Mesodermal cell (in vitro differentiated cells): ENCODE results near the gene CDK2AP2.

Experiments used
- H3K27ac ChIP-seq: 2 replicates; pipeline ENCODE4 v1.7.0; 2013; ENCODE audit warnings: mild to moderate bottlenecking, low read depth, low read length, moderate library complexity; ENCODE audit not compliant: severe bottlenecking
- H3K36me3 ChIP-seq: 2 replicates; pipeline ENCODE4 v1.7.1; 2013; ENCODE audit warnings: mild to moderate bottlenecking, low read length, moderate library complexity; ENCODE audit not compliant: control insufficient read depth, insufficient read depth
- H3K4me1 ChIP-seq: one replicate; pipeline ENCODE4 v1.7.1; 2013; ENCODE audit warnings: mild to moderate bottlenecking, low read length; ENCODE audit not compliant: insufficient read depth, control insufficient read depth, poor library complexity, severe bottlenecking
- H3K4me3 ChIP-seq: 2 replicates; pipeline ENCODE4 v1.7.0; 2013; ENCODE audit warnings: low read length, control low read depth, mild to moderate bottlenecking; ENCODE audit not compliant: insufficient read depth, poor library complexity, severe bottlenecking; ENCODE audit errors: extremely low read depth
- H3K9me3 ChIP-seq: 2 replicates; pipeline ENCODE4 v1.7.1; 2013; ENCODE audit warnings: mild to moderate bottlenecking, low read length, moderate library complexity; ENCODE audit not compliant: control insufficient read depth
- WGBS, 2 experiments: methylation state at CpG; one replicate each; pipeline ENCODE4 v1.1.5; 2013; ENCODE audit warnings: missing lambda C conversion rate in 2 of 2; ENCODE audit not compliant: insufficient coverage in 2 of 2; 5-methylcytosine and 5-hydroxymethylcytosine counted together

Gene CDK2AP2

DNA sequence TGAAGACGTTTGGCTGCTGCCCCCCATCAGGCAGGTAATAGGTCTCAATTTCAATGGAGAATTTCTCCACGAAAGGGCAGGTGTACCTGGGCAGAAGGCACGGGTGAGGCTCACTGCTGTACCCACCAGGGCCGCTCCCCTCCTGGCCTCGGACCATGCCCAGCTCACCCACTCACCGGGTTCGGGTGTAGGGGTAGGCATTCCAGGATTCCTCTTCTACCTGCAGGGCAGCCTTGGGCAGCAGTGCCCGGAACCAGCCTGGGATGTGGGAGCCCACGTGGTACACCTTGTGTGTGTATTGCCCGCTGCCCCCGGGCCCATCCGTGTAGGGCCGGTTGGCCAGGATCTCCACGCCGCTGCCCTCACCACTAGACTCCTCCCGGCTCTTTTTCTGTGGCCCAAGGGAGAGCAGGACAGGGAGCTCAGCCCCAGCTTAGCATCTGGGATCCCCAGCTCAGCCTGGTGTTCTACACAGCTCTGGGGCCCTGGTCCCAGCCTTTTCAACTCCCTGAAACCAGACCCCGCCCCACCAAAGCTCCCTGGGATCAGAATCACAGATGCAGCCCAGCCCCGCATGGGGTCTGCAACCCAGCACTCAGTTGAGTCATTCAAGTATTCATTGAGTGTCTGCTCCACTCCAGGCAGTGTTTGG lies 5.5 kb downstream of the CDK2AP2 start:
- WGBS, 2 experiments, result 94 to 96% methylated on average over 17 of the region's 18 CpGs
- Histone ChIP-seq H3K27ac (no peak overlapping the region), H3K4me1 (peaks cover 24% of the 10 kb centered on the region), H3K9me3 (no peaks in the 10 kb centered on the region), H3K4me3 (no peak overlapping the region), H3K36me3 (peaks cover 45% of the 10 kb centered on the region)

GRCh38 chr11:67501854-67502253 lies 6.1 kb downstream of the CDK2AP2 start:
- Histone ChIP-seq H3K4me3 (no peak overlapping the region), H3K36me3 (peaks cover 50% of the 10 kb centered on the region), H3K4me1 (peaks cover 20% of the 10 kb centered on the region), H3K9me3 (no peaks in the 10 kb centered on the region), H3K27ac (no peak overlapping the region)
- WGBS, 2 experiments, result 97 to 98% methylated on average over 16 to 18 of the region's 18 CpGs

- peaks cover 14% of the 10 kb centered on the region for H3K4me1 ChIP-seq
- H3K9me3 ChIP-seq, result no peaks in the 10 kb centered on the region
- 89 to 98% methylated on average over 6 to 7 of the region's 9 CpGs for WGBS, 2 experiments
- no peak overlapping the region for H3K4me3 ChIP-seq
- peaks cover 53% of the 10 kb centered on the region for H3K36me3 ChIP-seq
- no peak overlapping the region for H3K27ac ChIP-seq
Observed at GRCh38 chr11:67500831-67501715, 6.9 kb downstream of the CDK2AP2 start.

DNA sequence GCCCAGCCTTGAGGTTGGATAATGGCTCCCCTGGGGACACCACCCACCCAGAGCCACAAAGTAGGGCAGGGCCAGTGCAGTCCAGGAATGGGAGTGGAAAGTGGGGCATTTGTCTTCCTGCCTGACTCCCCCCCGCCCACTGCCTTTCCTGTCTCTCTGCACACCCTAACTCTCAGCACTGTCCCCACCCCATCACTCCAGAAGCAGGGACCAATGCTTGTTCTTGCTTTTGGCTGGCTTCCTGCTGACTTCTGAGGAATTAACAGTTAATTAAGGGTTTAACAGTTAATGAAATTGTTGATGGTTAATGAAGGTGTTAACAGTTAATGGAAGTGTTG lies 7.5 kb downstream of the CDK2AP2 start:
- no CpG with 5 or more reads among the region's 1 CpG for WGBS, 2 experiments
- peaks cover 59% of the 10 kb centered on the region for H3K36me3 ChIP-seq
- peaks cover 9% of the 10 kb centered on the region for H3K4me1 ChIP-seq
- H3K27ac ChIP-seq, result no peak overlapping the region
- no peak overlapping the region for H3K4me3 ChIP-seq
- no peaks in the 10 kb centered on the region for H3K9me3 ChIP-seq

GRCh38 chr11:67499808-67500483 lies 8.0 kb downstream of the CDK2AP2 start:
- WGBS, 2 experiments, result 98 to 99% methylated on average over 20 to 21 of the region's 26 CpGs
- Histone ChIP-seq H3K4me3 (no peak overlapping the region), H3K36me3 (peaks cover 64% of the 10 kb centered on the region)

DNA sequence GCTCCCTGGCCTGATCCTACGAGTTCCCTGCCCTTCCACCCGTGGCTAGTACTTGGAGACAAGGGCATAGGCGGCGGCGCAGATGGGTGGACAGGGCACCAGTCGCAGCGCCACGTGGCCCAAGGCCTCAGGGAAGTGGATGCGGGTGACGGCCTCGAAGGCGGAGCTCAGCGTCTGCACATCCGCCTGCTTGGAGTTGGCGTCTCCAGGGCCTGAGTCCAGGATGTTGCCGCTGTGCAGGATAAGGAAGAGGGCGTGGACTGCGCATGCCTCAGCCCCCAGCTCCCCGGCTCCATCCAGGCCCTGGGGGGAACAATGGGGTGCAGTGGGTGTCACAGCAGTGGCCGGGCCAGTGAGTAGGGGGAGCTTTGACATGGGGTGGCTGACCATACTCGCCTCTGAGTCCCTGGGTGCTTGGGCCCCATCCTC lies 9.4 kb downstream of the CDK2AP2 start:
- H3K27ac ChIP-seq, result no peak overlapping the region
- 92 to 94% methylated on average over 19 to 21 of the region's 21 CpGs for WGBS, 2 experiments
- H3K4me1 ChIP-seq, result peaks cover 3% of the 10 kb centered on the region
- no peaks in the 10 kb centered on the region for H3K9me3 ChIP-seq
- peaks cover 68% of the 10 kb centered on the region for H3K36me3 ChIP-seq
- H3K4me3 ChIP-seq, result no peak overlapping the region

More at GRCh38 chr11:67499808-67500483, 8.0 kb downstream of the CDK2AP2 start:
- H3K4me1 ChIP-seq, result peaks cover 7% of the 10 kb centered on the region
- H3K27ac ChIP-seq, result no peak overlapping the region
- H3K9me3 ChIP-seq, result no peaks in the 10 kb centered on the region

GRCh38 chr11:67497656-67498291 lies 10.2 kb downstream of the CDK2AP2 start:
- Histone ChIP-seq H3K9me3 (no peaks in the 10 kb centered on the region), H3K4me1 (no peaks in the 10 kb centered on the region), H3K36me3 (peaks cover 73% of the 10 kb centered on the region), H3K4me3 (no peak overlapping the region), H3K27ac (no peak overlapping the region)
- WGBS, 2 experiments, result 92 to 96% methylated on average over 19 of the region's 21 CpGs

- no peaks in the 10 kb centered on the region for H3K4me1 ChIP-seq
- H3K27ac ChIP-seq, result no peak overlapping the region
- H3K4me3 ChIP-seq, result no peak overlapping the region
- no peaks in the 10 kb centered on the region for H3K9me3 ChIP-seq
- H3K36me3 ChIP-seq, result peaks cover 66% of the 10 kb centered on the region
- 97 to 98% methylated on average over 7 to 12 of the region's 12 CpGs for whole genome bisulfite sequencing, 2 experiments
Observed at GRCh38 chr11:67496113-67496512, 11.8 kb downstream of the CDK2AP2 start.

DNA sequence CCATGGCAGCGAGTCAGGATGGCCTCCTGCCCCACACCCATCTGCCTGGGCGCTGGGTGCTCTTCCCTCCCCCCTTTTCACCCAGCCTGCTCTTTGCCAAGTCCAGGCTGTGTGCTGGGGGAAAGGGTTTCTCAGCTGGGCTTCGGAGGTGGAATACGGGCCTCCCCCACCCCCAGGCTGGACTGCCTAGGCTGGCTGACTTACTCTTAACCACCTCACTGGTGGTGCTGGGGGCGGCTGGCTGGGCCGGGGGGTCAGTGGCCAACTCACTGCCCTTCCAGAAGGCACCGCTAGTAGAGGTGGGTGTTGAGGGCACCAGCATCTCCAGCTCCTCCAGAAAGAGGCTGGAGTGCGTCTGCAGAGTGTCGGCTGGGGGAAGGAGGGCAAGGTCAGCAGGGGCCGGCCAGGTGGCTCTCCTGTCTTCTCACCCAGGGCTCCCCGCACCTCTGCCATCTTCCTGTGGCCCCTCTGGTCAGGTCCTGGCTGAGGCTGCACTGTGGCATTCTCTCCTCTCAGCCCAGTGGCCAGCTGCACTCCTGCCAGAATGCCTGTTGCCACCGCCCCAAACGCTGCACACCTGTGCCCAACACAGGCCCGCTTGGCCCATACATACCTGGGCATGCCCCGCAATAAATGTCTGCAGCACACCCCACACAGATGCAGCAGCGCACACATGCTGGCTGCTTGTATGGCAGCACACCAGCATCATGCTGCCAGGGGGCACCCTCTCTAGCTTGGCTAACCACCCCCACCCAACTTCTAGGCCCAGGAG lies 12.5 kb downstream of the CDK2AP2 start:
- Histone ChIP-seq H3K4me1 (no peaks in the 10 kb centered on the region), H3K9me3 (no peaks in the 10 kb centered on the region), H3K4me3 (no peak overlapping the region), H3K27ac (no peak overlapping the region), H3K36me3 (peaks cover 66% of the 10 kb centered on the region)
- WGBS, 2 experiments, result 97 to 98% methylated on average over 11 to 12 of the region's 16 CpGs
